ENCODE data around the gene PIGQ.

The PIGQ gene

GRCh38 chr16:569445-570254, at the start of gene PIGQ:
TSS of gene PIGQ (plus strand) at chr16:569968. CDS start at chr16:574075, 4,107 bp downstream.
- DNase-seq: peak; percentile 31 to 63 (median 46)

- DNase-seq: no peak
Observed at GRCh38 chr16:520847-521246, 48.9 kb upstream of the PIGQ start.

GRCh38 chr16:521381-522210, 48.2 kb upstream of the PIGQ start:
- no peak for DNase-seq

- DNase-seq: no peak
Observed at GRCh38 chr16:522320-523096, 47.3 kb upstream of the PIGQ start.

GRCh38 chr16:523097-523741, 46.5 kb upstream of the PIGQ start:
- no peak for DNase-seq

GRCh38 chr16:524274-525040, 45.3 kb upstream of the PIGQ start:
- no peak for DNase-seq

GRCh38 chr16:525123-525519, 44.6 kb upstream of the PIGQ start:
- no peak for DNase-seq

- peak in 3 of 4 experiments; percentile 29 to 33 (median 29) for DNase-seq
Observed at GRCh38 chr16:525520-526180, 44.1 kb upstream of the PIGQ start.

- peak in 1 of 4 experiments; percentile 33 for DNase-seq
Observed at GRCh38 chr16:526181-527014, 43.4 kb upstream of the PIGQ start.

- peak; percentile 47 to 88 (median 76) for DNase-seq
Observed at GRCh38 chr16:527015-527903, 42.5 kb upstream of the PIGQ start, which contains the start of gene CAPN15. TSS of gene CAPN15 (plus strand) at chr16:527712. CDS start at chr16:546839, 19,127 bp downstream.

- peak in 1 of 4 experiments; percentile 18 for DNase-seq
Observed at GRCh38 chr16:528111-529011, 41.4 kb upstream of the PIGQ start.

- DNase-seq: no peak
Observed at GRCh38 chr16:529012-529575, 40.7 kb upstream of the PIGQ start.

GRCh38 chr16:530111-530817, 39.5 kb upstream of the PIGQ start:
- DNase-seq: no peak

- no peak for DNase-seq
Observed at GRCh38 chr16:531494-532125, 38.2 kb upstream of the PIGQ start.

GRCh38 chr16:533391-534123, 36.2 kb upstream of the PIGQ start:
- DNase-seq: no peak

- no peak for DNase-seq
Observed at GRCh38 chr16:534135-534534, 35.6 kb upstream of the PIGQ start.

Measured in activated naive CD4-positive, alpha-beta T cell (primary cell).